AG04450 (cell line): ENCODE data around the gene CSTB. TPM values are rescaled to one million over a fixed set of nuclear protein-coding genes. Genes with fewer than 3 reads are reported as not detected.

Experiments used
- CTCF ChIA-PET: fragments of 300-600, 350-600 bp; formaldehyde crosslinking; extraction: SDS; loops from one replicate; lab custom pipeline; 2022; ENCODE audit warnings: antibody characterized with exemption, inconsistent platforms; lab: Charles Lee
- POLR2A ChIA-PET: fragments of 350-600 bp; formaldehyde crosslinking; extraction: SDS; loops from one replicate; lab custom pipeline; 2021; ENCODE audit warnings: antibody characterized with exemption, inconsistent platforms; lab: Yijun Ruan, JAX
- DNase-seq: peaks from one replicate; pipeline ENCODE4 v3.0.0-alpha.2; 2011; ENCODE audit warnings: low read depth, low spot score
- H3K27ac ChIP-seq: one replicate; pipeline ENCODE4 v1.5.1; 2012; ENCODE audit warnings: low read depth, low read length, control low read depth
- H3K27me3 ChIP-seq: one replicate; pipeline ENCODE4 v1.6.0; 2012; ENCODE audit warnings: low read length; ENCODE audit not compliant: control insufficient read depth, insufficient read depth
- H3K4me3 ChIP-seq: 2 replicates; pipeline ENCODE4 v1.5.1; 2011; ENCODE audit warnings: mild to moderate bottlenecking, low read depth, low read length, control low read depth
- H3K9me3 ChIP-seq: 2 replicates; pipeline ENCODE4 v1.5.1; 2012; ENCODE audit warnings: low read length; ENCODE audit not compliant: control insufficient read depth, insufficient read depth
- CTCF ChIP-seq: IDR thresholded peaks from 2 replicates; pipeline ENCODE4 v1.5.1; 2011; ENCODE audit warnings: low read depth, low read length, control low read depth, inconsistent platforms
- polyA plus RNA-seq: library from polyadenylated mRNA; depleted of rRNA; stranded (reverse); fragments of >200 nt; gene quantifications from 2 replicates; pipeline ENCODE4 v1.2.3, GENCODE V29; 2011

CSTB gene
- polyA plus RNA-seq, 1 experiment: 54.3 TPM

- Histone ChIP-seq H3K4me3 (no peak overlapping the region), H3K9me3 (peaks cover 25% of the 10 kb centered on the region), H3K27me3 (peaks cover 3% of the 10 kb centered on the region), H3K27ac (no peak overlapping the region)
- TF ChIP-seq CTCF: no peak
- ChIA-PET CTCF (no interaction called here), POLR2A (interaction anchor here (0.7 kb wide), 1 partner anchor 157 kb away, joined by 3 read pairs; no protein-coding TSS in a partner anchor)
- DNase-seq: no peak
Measured at GRCh38 chr21:43820466-43820865, 44.4 kb upstream of the CSTB start.

- peaks cover 4% of the 10 kb centered on the region for H3K27me3 ChIP-seq
- H3K4me3 ChIP-seq: no peak overlapping the region
- DNase-seq: no peak
- CTCF ChIA-PET: interaction anchor here (0.9 kb wide), 1 partner anchor 9 kb away, joined by 4 read pairs; no protein-coding TSS in a partner anchor
- TF ChIP-seq CTCF: no peak
- POLR2A ChIA-PET: no interaction called here
- no peak overlapping the region for H3K27ac ChIP-seq
- peaks cover 25% of the 10 kb centered on the region for H3K9me3 ChIP-seq
Measured at GRCh38 chr21:43819511-43820405, 43.6 kb upstream of the CSTB start.

- Histone ChIP-seq H3K9me3 (peaks cover 25% of the 10 kb centered on the region), H3K4me3 (no peak overlapping the region), H3K27me3 (peaks cover 7% of the 10 kb centered on the region), H3K27ac (no peak overlapping the region)
- no peak for DNase-seq
- no peak for TF ChIP-seq CTCF
- ChIA-PET CTCF (interaction anchor here (0.6 kb wide), 1 partner anchor 29 kb away, joined by 8 read pairs; no protein-coding TSS in a partner anchor), POLR2A (no interaction called here)
Measured at GRCh38 chr21:43818685-43819084, 42.6 kb upstream of the CSTB start.

GRCh38 chr21:43817157-43818086 is 41.3 kb upstream of the CSTB start:
- Histone ChIP-seq H3K4me3 (no peak overlapping the region), H3K27ac (no peak overlapping the region), H3K27me3 (peaks cover 7% of the 10 kb centered on the region), H3K9me3 (peaks cover 22% of the 10 kb centered on the region)
- no peak for DNase-seq
- no peak for TF ChIP-seq CTCF
- ChIA-PET CTCF (interaction anchor here (1.0 kb wide), 1 partner anchor 158 kb away, joined by 4 read pairs; no protein-coding TSS in a partner anchor), POLR2A (no interaction called here)
